BE2C (cell line): ENCODE data around the gene KCNJ8.
A peak's percentile ranks its signal among the peaks of the same experiment; 100 is the strongest.
"Not testable (repeated sequence)": the region's sequence is repeated elsewhere in the genome, so short reads cannot be mapped to it uniquely, and the experiment has no call there.

Experiments used
- DNase-seq: peaks from one replicate; pipeline ENCODE4 v3.0.0-alpha.2; 2020
- H3K27me3 ChIP-seq: fragments of 250-450 bp; sonication (Bioruptor Pico); 2 replicates; pipeline ENCODE4 v1.5.1; 2020; ENCODE audit warnings: mild to moderate bottlenecking
- H3K36me3 ChIP-seq: fragments of 250-450 bp; sonication (Bioruptor Pico); 2 replicates; pipeline ENCODE4 v1.5.1; 2020; ENCODE audit warnings: mild to moderate bottlenecking
- H3K4me1 ChIP-seq: fragments of 250-450 bp; sonication (Bioruptor Pico); 2 replicates; pipeline ENCODE4 v1.5.1; 2020
- H3K4me3 ChIP-seq: 2 replicates; pipeline ENCODE4 v1.5.1; 2011; ENCODE audit warnings: low read depth, low read length
- H3K9me3 ChIP-seq: fragments of 250-450 bp; sonication (Bioruptor Pico); 2 replicates; pipeline ENCODE4 v1.5.1; 2020
- CTCF ChIP-seq: IDR thresholded peaks from 2 replicates; pipeline ENCODE4 v1.5.1; 2012; ENCODE audit warnings: mild to moderate bottlenecking, low read depth, low read length

The KCNJ8 gene

GRCh38 chr12:21788089-21788983 is 13.8 kb upstream of the KCNJ8 start:
- DNase-seq, result no peak
- no peak for TF ChIP-seq CTCF
- H3K9me3 ChIP-seq, result no peaks in the 10 kb centered on the region; the same call in 1 of the 2 replicates

GRCh38 chr12:21786041-21786531 is 11.6 kb upstream of the KCNJ8 start:
- Histone ChIP-seq H3K36me3 (0 out of 2 replicates have a peak, but pooled peaks cover 3% of the 10 kb centered on the region), H3K27me3 (no peaks in the 10 kb centered on the region), H3K4me3 (no peak overlapping the region), H3K4me1 (no peaks in the 10 kb centered on the region), H3K9me3 (no peaks in the 10 kb centered on the region; the same call in none of the 2 replicates)
- TF ChIP-seq CTCF, result no peak
- DNase-seq, result no peak

More at GRCh38 chr12:21788089-21788983, 13.8 kb upstream of the KCNJ8 start:
- H3K36me3 ChIP-seq, result 0 out of 2 replicates have a peak, but pooled peaks cover 3% of the 10 kb centered on the region
- no peaks in the 10 kb centered on the region for H3K4me1 ChIP-seq
- H3K27me3 ChIP-seq, result no peaks in the 10 kb centered on the region
- H3K4me3 ChIP-seq, result no peak overlapping the region

GRCh38 chr12:21782723-21783122 is 8.2 kb upstream of the KCNJ8 start:
- not testable (repeated sequence) for H3K36me3 ChIP-seq, H3K4me1 ChIP-seq, DNase-seq, H3K4me3 ChIP-seq, H3K27me3 ChIP-seq, H3K9me3 ChIP-seq

GRCh38 chr12:21780786-21781185 is 6.3 kb upstream of the KCNJ8 start:
- DNase-seq, result no peak
- no peak for TF ChIP-seq CTCF
- peaks cover 18% of the 10 kb centered on the region for H3K4me1 ChIP-seq
- no peaks in the 10 kb centered on the region for H3K36me3 ChIP-seq
- H3K4me3 ChIP-seq, result no peak overlapping the region
- no peaks in the 10 kb centered on the region for H3K27me3 ChIP-seq
- no peaks in the 10 kb centered on the region; the same call in 1 of the 2 replicates for H3K9me3 ChIP-seq

GRCh38 chr12:21776175-21776574 is 1.7 kb upstream of the KCNJ8 start:
- peak overlapping the region; percentile 68 for H3K4me3 ChIP-seq
- H3K36me3 ChIP-seq, result peaks cover 26% of the 10 kb centered on the region
- peaks cover 18% of the 10 kb centered on the region for H3K4me1 ChIP-seq
- TF ChIP-seq CTCF, result no peak
- H3K27me3 ChIP-seq, result no peaks in the 10 kb centered on the region
- H3K9me3 ChIP-seq, result no peaks in the 10 kb centered on the region
- no peak for DNase-seq

- DNase-seq, result no peak
- H3K27me3 ChIP-seq, result no peaks in the 10 kb centered on the region
- H3K36me3 ChIP-seq, result peaks cover 35% of the 10 kb centered on the region
- TF ChIP-seq CTCF, result no peak
- peak overlapping the region; percentile 68 for H3K4me3 ChIP-seq
- no peaks in the 10 kb centered on the region for H3K9me3 ChIP-seq
- H3K4me1 ChIP-seq, result peaks cover 18% of the 10 kb centered on the region
Measured at GRCh38 chr12:21775133-21775820, 771 bp upstream of the KCNJ8 start.
